Left lobe of liver (tissue), 2 donors: Measurements from ENCODE around the gene SQSTM1. TPM values are rescaled to one million over a fixed set of nuclear protein-coding genes. Genes with fewer than 3 reads are reported as not detected.
"Not testable (repeated sequence)": the region's sequence is repeated elsewhere in the genome, so short reads cannot be mapped to it uniquely, and the experiment has no call there.

Experiments used
- ATAC-seq: fragments of 200-7000 bp; cut with Tn5 transposase; one replicate; pipeline ENCODE4 v1.9.1; 2020; ENCODE audit warnings: mild to moderate bottlenecking, moderate library complexity
- DNase-seq: peaks from one replicate; pipeline ENCODE4 v3.0.0-alpha.2; 2020; ENCODE audit warnings: low spot score
- total RNA-seq: library from RNA; stranded (reverse); gene quantifications from one replicate; pipeline ENCODE4 v1.2.1, GENCODE V29; 2021
- donor health status: DM: no; HTN: no; CAD: no; lungs with moderate emphysema.
- donor health status: DM: no; HTN: yes; CAD: no.

SQSTM1 gene
- total RNA-seq, result 361 TPM

GRCh38 chr5:179820483-179821297 lies at the start of gene SQSTM1:
Gene SQSTM1 (plus strand): TSS chr5:179820905. CDS start chr5:179820937, 32 bp downstream.
- ATAC-seq, result peak; percentile 64
- DNase-seq, result peak; percentile 91

GRCh38 chr5:179771311-179771895 lies 49.3 kb upstream of the SQSTM1 start:
- ATAC-seq (no peak), DNase-seq (no peak)

GRCh38 chr5:179772351-179772750 lies 48.4 kb upstream of the SQSTM1 start:
- DNase-seq (no peak), ATAC-seq (no peak)

- ATAC-seq, result no peak
Observed at GRCh38 chr5:179773686-179774040, 47.0 kb upstream of the SQSTM1 start.

GRCh38 chr5:179774442-179774841 lies 46.3 kb upstream of the SQSTM1 start:
- DNase-seq (no peak), ATAC-seq (no peak)

More at GRCh38 chr5:179773686-179774040, 47.0 kb upstream of the SQSTM1 start:
- no peak for DNase-seq

GRCh38 chr5:179776411-179776938 lies 44.2 kb upstream of the SQSTM1 start:
- DNase-seq (no peak), ATAC-seq (no peak)

- ATAC-seq, result no peak
- no peak for DNase-seq
Observed at GRCh38 chr5:179777456-179777855, 43.2 kb upstream of the SQSTM1 start.

- DNase-seq (no peak), ATAC-seq (peak; percentile 11)
Observed at GRCh38 chr5:179777909-179778308, 42.8 kb upstream of the SQSTM1 start.

- ATAC-seq, result no peak
- DNase-seq, result no peak
Observed at GRCh38 chr5:179778591-179778990, 42.1 kb upstream of the SQSTM1 start.

- ATAC-seq, result no peak
- no peak for DNase-seq
Observed at GRCh38 chr5:179779826-179780225, 40.9 kb upstream of the SQSTM1 start.

GRCh38 chr5:179780362-179780761 lies 40.3 kb upstream of the SQSTM1 start:
- ATAC-seq, result peak; percentile 13
- no peak for DNase-seq

GRCh38 chr5:179781846-179782245 lies 38.9 kb upstream of the SQSTM1 start:
- DNase-seq, result no peak
- no peak for ATAC-seq

GRCh38 chr5:179783128-179783527 lies 37.6 kb upstream of the SQSTM1 start:
- no peak for DNase-seq
- ATAC-seq, result no peak

GRCh38 chr5:179786861-179787260 lies 33.8 kb upstream of the SQSTM1 start:
- ATAC-seq, result no peak

GRCh38 chr5:179788193-179788854 lies 32.4 kb upstream of the SQSTM1 start:
- DNase-seq (no peak), ATAC-seq (peak; percentile 24)

More at GRCh38 chr5:179786861-179787260, 33.8 kb upstream of the SQSTM1 start:
- no peak for DNase-seq

- ATAC-seq, DNase-seq: not testable (repeated sequence)
Observed at GRCh38 chr5:179789278-179789677, 31.4 kb upstream of the SQSTM1 start.

GRCh38 chr5:179791881-179792611 lies 28.7 kb upstream of the SQSTM1 start:
- ATAC-seq (no peak), DNase-seq (no peak)

- DNase-seq, result no peak
- ATAC-seq, result no peak
Observed at GRCh38 chr5:179792612-179793467, 27.9 kb upstream of the SQSTM1 start.

GRCh38 chr5:179793468-179794139 lies 27.1 kb upstream of the SQSTM1 start, which contains the start of gene LTC4S:
Gene LTC4S (plus strand): TSS chr5:179793986. CDS start chr5:179794081, 95 bp downstream.
- ATAC-seq (no peak), DNase-seq (peak; percentile 60)
